ENCODE measurements around the gene TMEM123. TPM values are rescaled to one million over a fixed set of nuclear protein-coding genes. Genes with fewer than 3 reads are reported as not detected.
A peak's percentile ranks its signal among the peaks of the same experiment; 100 is the strongest.

TMEM123 gene
- total and polyA plus RNA-seq, 2 of the 13 experiments (the other 11 are each of a cell fraction or from before 2014, with no cell fraction given), result 365 to 2,761 TPM

- TF ChIP-seq ZNF264 (CRISPR knock-in tag; IDR thresholded peaks at IDR 0.05), result peak; percentile 82; the same call in 1 of the 2 replicates
- peak; percentile 99 for TF ChIP-seq MED1 (CRISPR knock-in tag; IDR thresholded peaks at IDR 0.05)
- peak; percentile 90 for TF ChIP-seq ZKSCAN8 (CRISPR knock-in tag; IDR thresholded peaks at IDR 0.05; ENCODE audit: borderline replicate concordance)
- peak; percentile 63; the same call in 1 of the 2 replicates for TF ChIP-seq RXRA (CRISPR knock-in tag; IDR thresholded peaks at IDR 0.05)
- no peak for TF ChIP-seq EZH2 (conservative IDR thresholded peaks at IDR 0.05; ENCODE audit: low read depth, low read length)
- no peak for TF ChIP-seq ZNF543 (CRISPR knock-in tag; IDR thresholded peaks at IDR 0.05)
- no peak for TF ChIP-seq ZFP91 (CRISPR knock-in tag; IDR thresholded peaks at IDR 0.05; ENCODE audit: borderline replicate concordance)
- TF ChIP-seq MAFG (CRISPR knock-in tag; IDR thresholded peaks at IDR 0.05), result no peak
- no peak for TF ChIP-seq LBX2 (CRISPR knock-in tag; IDR thresholded peaks at IDR 0.05; ENCODE audit: borderline replicate concordance)
- 0 out of 2 replicates have a peak, but pooled peaks have one; percentile 54 for TF ChIP-seq ZHX1 (CRISPR knock-in tag; IDR thresholded peaks at IDR 0.05; ENCODE audit: low read depth)
- no peak for TF ChIP-seq CCAR2 (optimal IDR thresholded peaks at IDR 0.05; ENCODE audit: low read depth, low read length)
- TF ChIP-seq SP4 (CRISPR knock-in tag; IDR thresholded peaks at IDR 0.05), result no peak
- no peak for TF ChIP-seq MLXIP (CRISPR knock-in tag; IDR thresholded peaks at IDR 0.05; ENCODE audit: borderline replicate concordance)
- 0 out of 2 replicates have a peak, but pooled peaks have one; percentile 50 for TF ChIP-seq ZNF205 (CRISPR knock-in tag; IDR thresholded peaks at IDR 0.05)
- no peak for TF ChIP-seq ZUFSP (CRISPR knock-in tag; IDR thresholded peaks at IDR 0.05; ENCODE audit: borderline replicate concordance)
- no peak for TF ChIP-seq JDP2 (CRISPR knock-in tag; IDR thresholded peaks at IDR 0.05; ENCODE audit: borderline replicate concordance)
- no peak for TF ChIP-seq ZNF513 (CRISPR knock-in tag; conservative IDR thresholded peaks at IDR 0.05)
- no peak for TF ChIP-seq IRX3 (CRISPR knock-in tag; IDR thresholded peaks at IDR 0.05; ENCODE audit: borderline replicate concordance, low read depth)
- TF ChIP-seq KDM6A (CRISPR knock-in tag; IDR thresholded peaks at IDR 0.05; ENCODE audit: low read depth), result peak; percentile 65; the same call in 1 of the 2 replicates
Observed at GRCh38 chr11:102476812-102477211, 24.2 kb upstream of the TMEM123 start (continued).

All from HepG2 (cell line).